ENCODE data around the gene LIN37.
"Not testable (repeated sequence)": the region's sequence is repeated elsewhere in the genome, so short reads cannot be mapped to it uniquely, and the experiment has no call there.

The LIN37 gene

DNA sequence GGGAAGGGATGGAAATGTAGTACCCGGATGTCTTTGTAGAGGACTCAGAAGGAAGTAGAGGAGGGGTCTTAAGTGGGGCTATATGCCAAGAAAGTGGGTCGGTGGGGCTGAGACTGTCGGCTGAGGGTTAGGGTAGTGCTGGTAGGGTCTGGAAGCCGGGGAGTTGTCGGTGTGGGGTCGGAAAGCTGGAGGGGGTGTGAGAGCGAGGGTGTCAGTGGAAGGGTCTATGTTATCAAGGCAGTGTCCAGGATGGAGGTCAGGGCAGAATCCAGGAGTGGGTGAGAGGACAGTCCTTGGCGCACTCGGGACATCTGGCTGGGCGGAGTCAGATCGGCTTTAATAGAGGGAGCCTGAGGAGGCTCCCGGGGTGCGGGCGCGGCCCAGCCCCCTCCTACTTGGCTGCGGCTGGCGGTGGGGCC lies 6.8 kb downstream of the LIN37 start:
- DNase-seq = no peak

DNA sequence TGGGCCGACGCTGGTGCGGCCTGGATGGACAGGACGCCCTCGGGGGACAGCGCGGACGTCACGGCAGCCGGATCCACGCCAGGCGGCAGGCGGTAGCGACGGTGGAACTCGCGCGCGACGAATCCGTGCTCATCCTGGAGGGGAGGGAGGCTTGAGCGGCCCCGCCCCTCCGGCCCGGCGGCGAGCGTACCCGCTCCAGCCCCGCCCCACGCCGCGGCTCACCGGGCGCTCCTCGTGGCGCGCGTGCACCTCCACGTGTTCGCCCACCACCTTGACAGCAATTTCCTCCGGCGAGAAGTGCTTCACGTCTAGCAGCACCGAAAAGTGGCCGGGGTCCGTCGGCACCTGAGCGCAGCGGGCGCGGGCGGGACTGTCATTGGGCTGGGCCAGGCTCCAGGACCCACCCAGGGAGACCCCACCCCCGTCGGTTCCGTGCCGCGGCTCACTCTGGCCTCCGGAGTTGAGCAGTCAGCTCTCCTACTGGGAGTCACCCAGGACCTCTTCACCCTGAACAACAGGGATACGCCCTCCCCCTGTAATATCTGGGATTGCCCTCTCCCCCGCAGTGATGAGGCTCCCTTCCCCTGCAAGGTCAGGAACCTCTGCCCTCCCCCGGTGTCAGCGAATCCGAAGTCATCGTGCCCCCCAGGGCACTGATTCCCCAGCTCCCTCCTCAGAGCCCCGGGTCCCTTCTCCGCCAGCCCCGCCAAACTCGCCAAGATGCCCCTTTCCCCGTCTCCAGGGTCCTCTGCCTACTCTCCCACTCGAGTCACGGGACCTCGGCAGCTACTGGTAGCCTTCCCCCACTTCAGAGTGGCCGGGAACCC lies 7.4 kb downstream of the LIN37 start:
- no peak for DNase-seq

DNA sequence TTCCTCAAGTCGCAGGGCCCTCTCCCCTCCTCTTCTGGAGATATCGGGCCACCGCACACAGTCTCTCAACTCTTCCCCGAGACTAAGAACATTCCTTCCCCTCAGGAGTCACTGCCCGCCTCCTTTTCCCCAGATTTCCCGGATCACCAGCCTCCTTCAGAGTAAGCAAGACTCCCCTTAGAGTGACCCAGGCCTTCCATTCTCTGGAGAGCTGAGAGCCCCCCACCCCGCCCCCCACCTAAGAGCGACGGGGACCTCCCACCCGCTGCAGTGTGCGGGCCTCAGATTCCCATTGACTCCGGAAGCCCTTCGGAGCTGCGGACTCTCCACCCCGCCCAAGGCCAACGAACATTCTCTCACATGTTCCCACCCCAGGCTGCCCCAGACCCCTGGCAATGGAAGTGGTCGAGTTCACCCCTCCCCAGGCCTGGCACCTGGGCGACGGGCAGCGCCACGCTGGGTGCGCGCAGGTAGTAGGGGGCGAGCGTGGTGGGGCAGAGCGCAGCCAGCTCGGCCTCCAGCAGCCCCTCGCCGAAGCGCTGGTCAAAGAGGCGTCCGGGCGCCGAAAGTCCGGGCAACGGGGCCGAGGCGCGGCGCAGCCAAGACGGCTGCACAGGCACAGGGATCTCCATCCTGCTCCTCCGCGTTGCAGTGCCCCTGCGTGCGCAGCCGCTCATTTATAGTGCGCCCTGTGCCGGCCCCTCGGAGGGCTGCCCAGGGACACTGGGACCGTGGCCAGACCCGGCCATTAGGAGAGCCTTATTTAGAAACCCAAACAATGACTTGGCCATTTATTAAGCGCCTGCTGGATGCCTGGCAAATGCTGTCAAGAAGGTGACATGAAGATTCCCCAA lies 8.2 kb downstream of the LIN37 start, which contains the start of gene HSPB6:
Gene HSPB6 (minus strand): TSS at position 653 of the 854 bp plus-strand sequence. CDS start 21 bp downstream, at position 632.
- DNase-seq = no peak

DNA sequence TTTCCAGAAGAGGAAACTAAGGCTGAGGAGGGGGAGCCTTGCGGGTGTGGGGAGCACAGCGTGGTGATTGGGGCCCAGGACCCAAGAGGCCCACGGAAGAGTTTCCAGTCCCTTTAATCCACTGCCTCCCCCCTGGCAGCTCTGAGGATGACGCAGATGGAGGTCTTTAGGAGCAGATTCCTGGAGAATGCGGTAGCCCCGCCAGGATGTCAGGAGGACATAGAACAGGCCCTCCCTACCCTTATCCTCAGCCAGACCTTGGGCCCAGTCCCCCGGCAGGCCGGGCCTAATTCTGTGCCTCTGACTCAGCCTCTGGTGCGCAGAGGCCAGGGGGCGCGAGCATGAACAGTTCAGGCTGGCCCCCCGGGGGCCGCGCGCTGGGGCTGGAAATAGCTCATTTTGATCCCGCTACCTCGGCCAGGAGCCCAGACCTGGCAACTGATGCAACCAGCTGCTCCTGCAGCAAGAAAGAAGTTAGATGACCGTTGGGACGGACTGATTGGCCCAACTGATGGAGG lies 8.9 kb downstream of the LIN37 start:
- DNase-seq = no peak

DNA sequence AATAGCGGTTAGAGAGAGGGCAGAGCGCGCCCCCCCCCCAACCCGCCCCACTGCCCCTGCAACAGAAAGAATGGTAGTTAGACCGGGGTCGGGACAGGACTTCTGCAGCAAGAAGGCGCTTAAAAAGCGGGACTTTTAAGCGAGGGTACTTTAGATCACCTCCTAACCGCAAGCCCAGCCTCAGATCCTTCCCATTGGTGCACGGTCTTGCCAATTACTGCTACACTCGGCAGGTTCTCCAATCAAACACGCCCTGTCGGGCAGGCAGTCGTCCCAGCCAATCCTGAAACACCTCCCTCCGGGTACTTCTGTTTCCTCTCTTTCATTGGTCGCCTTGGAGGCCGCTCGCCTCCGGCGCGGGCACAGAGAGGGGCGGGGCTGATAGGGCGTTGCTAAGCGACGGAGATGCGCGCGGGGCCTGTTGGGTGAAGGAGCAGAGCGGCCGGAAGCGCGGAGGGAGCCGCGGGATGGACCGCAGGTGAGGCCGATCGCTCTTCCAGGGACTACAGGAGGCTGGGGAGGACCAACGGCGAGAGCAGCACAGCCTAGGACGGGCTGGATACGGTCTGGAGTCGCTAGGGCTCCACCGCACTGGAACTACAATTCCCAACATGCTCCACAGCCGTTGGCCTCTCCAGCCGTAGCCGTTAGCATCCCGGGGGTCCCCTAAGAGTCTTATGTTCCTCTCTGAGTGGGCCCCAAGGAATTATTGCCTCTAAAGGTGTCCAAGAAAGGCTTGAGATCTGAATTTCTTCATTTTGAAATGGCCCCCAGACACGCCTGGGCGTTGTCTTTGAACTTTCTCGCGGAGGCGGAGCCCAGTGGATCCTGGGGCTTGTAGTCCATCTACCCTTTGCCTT lies 9.6 kb downstream of the LIN37 start, which contains the start of gene PROSER3:
Gene PROSER3 (plus strand): TSS at position 428 of the 860 bp plus-strand sequence. CDS start 40 bp downstream, at position 468.
- peak; percentile 99 for DNase-seq

DNA sequence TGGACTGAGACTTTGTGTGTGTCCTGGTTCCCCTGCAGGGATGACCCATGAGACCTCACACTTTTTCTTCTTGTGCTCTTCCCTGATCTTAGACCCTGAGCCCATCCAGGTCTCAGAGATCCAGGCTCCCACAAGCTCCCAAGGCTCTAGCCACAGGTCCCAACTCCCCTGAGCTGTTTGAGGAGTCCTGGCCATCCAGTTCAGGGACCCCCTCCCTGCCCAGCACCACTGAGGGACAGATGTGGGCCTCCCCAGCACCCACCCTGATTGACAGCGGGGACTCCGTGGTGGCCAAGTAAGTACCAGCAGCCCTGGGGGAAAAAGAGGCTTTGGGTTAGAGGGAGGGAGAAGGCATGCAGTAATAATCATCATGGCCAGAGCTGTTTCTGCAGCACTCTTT lies 11.3 kb downstream of the LIN37 start:
- DNase-seq = no peak

DNA sequence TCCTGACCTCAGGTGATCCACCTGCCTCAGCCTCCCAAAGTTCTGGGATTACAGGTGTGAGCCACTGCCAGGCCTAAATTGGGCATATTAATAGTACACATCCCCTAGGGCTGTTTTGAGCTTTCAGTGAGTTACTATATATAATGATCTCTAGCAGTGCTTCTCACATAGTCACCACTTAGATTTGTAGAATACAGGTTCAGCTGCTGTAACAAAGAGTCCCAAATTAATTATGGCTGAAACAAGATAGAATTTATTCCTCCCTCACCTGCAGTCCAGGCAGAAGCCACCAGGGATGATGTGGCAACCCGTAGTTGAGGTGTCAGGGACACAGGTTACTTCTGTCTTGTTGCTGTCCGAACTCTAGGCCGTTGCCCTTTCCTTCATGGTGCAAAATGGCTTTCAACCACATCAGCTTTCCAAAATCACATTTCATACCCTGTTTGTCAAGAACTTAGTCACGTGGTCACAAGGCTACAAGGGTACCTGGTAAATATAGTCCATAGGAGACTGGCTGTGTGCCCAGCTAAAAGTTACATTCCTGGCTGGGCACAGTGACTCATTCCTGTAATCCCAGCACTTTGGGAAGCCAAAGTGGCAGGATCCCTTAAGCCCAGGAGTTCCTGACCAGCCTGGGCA lies 12.5 kb downstream of the LIN37 start:
- DNase-seq = no peak

DNA sequence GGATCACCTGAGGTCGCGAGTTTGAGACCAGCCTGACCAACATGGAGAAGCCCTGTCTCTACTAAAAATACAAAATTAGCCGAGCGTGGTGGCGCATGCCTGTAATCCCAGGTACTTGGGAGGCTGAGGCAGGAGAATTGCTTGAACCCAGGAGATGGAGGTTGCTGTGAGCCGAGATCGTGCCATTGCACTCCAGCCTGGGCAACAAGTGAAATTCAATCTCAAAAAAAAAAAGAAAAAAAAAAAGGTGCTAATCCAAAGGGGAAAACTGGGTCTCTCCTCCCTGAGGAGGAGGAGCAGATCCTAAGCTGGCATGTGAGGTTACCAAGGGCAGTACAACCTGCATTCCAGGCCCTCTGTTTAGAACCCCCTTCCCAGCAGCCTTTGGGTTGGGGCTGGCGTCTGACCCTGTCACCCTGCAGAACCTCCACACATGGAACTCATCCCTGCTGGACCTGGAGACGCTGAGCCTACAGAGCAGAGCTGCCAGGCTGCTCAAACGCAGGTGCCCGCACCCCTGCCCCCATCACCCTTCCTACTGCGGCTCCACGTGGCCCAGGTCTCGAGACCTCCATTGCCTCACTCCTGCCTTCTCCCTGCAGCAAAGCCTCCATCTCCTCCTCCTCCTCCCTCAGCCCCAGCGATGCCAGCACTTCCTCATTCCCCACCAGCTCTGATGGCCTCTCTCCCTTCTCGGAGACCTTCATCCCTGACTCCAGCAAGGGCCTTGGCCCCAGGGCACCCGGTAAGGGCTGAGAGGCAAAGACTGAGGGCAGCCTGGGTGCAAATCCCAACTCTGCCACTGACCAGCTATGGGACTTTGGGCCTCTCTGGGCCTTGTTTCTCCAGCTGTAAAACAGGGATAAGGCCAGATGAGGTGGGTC lies 16.3 kb downstream of the LIN37 start:
- DNase-seq = no peak

DNA sequence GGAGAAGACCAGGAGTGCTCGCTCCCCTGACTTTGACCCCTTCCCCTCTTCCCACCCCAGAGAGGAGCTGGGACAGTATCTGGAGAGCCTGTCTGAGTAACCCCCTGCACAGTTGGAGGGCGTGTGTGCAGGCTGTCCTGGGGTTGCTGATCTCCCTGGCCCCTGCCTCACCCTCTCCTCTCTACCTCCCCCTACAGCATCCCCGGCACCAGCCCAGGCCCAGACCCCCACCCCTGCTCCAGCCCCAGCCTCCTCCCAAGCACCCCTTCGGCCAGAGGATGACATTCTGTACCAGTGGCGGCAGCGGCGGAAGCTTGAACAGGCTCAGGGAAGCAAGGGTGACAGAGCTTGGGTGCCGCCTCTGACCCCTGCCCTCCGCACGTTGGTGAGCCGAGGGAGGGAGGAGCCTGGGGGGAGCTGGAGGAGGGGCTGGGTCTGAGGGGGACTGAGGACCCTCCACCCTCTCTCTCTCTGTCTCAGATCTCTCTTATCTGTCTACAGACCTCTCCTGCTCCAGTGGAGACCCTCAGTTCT lies 18.3 kb downstream of the LIN37 start:
- DNase-seq = no peak

DNA sequence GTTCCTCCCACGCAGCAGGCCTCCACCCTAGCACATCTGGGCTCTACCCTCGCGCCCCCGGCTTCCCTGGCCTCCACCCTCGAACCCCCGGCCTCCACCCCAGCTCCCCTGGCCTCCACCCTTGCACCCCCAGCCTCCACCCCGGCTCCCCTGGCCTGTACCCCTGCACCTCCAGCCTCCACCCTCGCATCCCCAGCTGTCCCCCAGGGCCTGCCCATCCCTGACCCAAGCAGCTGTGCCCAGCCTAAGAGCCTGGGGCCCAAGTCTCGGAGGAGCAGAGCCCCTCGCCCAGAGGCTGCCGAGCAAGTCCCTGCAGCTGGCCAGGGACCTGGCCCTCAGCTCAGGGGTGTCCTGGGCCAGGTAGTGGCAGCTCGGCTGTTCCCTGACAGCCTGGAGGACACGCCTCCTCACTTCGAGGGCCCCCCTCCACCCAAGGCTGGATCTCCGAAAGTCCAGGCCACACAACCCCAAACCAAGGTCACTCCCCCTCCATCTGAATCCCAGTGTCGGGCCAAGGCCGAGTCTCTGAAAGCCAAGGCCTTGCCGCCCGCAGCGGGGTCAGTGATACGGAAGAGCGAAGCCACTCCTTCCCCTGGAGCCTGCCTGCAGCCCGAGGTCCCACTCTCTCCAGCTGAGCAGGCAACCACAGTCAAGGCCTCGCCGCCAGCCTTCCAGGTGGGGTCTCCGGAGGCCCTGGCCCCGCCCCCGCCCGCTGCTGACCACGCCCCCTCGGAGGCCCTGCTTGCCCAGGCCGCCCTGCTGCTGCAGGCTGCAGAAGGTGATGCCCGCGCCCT lies 19.1 kb downstream of the LIN37 start:
- no peak for DNase-seq

DNA sequence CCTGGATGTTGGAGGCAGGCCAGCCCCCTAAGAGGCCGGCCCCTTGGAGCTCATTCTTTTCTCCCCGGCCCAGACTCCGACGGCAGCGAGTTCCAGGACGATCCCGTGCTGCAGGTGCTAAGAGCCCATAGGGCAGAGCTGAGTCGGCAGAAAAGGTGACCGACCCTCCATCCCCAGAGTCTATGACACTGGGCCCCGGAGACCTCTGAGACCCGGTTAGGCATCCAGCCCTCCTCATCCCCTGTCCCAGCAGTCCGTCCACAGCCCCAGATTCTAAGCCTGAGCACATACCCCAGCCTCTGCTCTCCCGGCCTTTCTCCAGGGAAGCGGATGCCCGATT lies 19.7 kb downstream of the LIN37 start:
- DNase-seq = no peak

DNA sequence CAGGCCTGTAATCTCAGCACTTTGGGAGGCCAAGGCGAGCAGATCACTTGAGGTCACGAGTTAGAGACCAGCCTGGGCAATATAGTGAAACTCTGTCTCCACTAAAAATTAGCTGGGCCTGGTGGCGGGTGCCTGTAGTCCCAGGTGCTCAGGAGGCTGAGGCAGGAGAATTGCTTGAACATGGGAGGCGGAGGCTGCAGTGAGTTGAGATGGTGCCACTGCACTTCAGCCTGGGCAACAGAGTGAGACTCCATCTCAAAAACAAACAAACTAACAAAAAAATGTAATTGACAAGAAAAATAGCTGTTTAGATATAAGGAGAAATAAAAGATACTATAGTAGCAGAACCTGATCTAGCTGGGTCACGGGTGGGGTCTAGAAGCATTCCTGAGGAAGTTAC lies 24.0 kb downstream of the LIN37 start:
- DNase-seq = not testable (repeated sequence)

DNA sequence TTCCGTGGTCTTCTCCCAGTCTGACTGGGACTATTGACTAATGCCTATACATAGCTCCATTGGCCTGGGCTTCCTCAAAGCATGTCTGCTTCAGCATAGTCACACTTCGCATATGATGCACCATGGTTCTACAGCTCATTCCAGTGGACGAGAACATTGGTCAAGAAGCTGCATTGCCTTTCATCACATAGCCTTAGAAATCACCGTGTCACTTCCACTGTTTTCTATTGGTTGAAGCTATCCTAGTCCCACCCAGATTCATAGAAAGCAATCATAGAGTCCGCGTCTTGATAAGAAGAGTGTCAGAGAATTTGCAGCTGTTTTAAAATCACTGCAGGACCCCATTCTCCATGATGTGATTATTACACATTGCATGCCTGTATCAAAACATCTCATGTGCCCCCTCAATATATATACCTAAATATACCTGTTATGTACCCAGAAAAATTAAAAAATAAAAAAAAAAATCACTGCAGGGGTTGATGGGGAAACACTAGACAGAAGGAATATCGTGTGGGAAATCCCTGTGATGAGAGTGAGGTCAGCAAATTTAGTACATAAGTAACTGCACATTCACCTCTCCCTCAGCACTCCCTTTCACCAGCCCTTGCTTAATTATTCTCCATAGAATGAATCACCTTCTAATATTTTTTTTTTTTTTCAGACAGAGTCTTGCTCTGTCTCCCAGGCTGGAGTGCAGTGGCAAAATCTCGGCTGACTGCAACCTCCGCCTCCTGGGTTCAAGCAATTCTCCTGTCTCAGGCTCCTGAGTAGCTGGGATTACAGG lies 24.8 kb downstream of the LIN37 start:
- no peak for DNase-seq

DNA sequence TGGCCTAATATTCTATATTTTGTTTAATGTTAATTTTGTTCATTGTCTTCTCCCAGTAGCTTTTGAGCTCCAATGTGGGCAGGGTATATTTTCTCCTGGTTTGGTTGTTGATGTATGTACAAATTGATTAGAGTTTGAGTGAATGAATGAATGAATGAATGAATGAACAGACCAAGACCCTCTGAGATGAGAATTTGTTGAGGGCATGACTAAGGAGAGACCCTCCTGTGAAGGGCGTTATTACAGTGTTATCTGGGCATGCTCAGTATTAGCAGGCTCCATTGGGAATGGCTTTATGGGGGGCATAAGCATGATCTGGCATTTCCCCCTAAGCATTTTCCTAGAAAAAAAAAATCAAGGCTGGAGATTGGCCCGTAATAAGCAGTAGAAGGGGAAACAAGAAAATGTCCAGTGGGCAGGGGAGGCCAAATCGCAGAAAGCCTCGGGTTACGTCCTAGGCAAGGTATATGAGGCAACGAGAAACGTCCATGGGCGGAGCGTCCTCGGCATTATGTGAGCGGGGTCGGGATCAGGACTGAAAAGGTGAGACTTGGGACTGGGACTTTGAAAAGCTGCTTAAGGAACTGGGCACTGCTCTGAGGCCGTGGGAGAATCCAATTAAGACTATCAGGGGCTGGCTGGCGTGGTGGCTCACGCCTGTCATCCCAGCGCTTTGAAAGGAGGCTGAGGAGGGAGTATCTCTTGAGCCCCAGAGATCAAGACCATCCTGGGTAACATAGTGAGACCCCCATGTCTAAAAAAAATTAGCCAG lies 26.1 kb downstream of the LIN37 start:
- DNase-seq = peak; percentile 15

DNA sequence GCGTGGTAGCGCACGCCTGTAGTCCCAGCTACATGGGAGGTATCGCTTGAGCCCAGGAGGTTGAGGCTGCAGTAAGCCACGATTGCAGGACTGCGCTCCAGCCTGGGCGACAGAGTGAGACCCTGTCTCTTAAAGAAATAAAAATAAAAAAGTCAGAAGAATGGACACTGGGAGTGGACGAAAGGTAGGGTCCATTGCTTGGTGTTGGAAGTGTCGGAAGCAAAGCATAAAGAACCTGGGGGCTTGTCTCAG lies 26.6 kb downstream of the LIN37 start:
- DNase-seq = no peak

DNA sequence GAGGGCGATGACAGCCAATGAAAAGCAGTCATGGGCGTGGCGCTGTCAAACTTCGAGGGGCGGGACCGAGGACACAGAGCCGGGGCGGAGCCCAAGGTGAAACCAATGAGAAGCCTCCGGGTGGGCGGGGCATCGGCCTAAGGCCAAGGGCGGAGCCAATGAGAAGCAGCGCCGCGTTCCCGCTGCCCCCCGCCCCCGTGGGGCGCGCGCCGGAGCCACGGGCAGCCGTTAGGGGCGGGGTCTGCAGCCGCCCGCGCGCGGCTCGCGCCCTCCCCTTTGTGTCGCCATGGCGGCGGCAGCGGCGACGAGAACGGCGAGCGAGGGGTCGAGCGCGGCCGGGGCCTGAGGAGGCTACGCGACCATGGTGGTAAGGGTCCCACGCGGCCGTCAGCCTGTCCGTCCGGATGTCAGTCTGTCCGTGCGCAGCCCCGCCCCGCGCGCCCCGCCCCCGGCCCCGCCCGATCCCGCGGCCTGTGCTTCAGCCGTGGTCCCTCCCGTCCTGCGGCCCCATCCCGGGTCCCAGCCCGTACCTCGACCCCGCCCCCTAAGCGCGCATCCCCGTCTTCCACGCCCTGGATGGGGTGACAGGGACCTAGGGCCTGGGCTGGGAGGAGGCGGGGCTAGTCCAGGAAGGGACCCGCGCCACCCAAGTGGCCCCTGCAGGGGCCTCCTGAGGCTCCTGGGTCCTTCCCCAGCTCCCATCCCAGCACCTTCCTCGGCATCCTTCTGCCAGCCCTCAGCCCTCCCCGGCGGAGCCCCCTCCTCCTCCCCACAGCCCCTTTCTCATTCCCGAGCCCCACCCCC lies 27.1 kb downstream of the LIN37 start, which contains the start of gene ARHGAP33:
Gene ARHGAP33 (plus strand): TSS at position 267 of the 804 bp plus-strand sequence. CDS start 95 bp downstream, at position 362.
- peak; percentile 95 for DNase-seq

DNA sequence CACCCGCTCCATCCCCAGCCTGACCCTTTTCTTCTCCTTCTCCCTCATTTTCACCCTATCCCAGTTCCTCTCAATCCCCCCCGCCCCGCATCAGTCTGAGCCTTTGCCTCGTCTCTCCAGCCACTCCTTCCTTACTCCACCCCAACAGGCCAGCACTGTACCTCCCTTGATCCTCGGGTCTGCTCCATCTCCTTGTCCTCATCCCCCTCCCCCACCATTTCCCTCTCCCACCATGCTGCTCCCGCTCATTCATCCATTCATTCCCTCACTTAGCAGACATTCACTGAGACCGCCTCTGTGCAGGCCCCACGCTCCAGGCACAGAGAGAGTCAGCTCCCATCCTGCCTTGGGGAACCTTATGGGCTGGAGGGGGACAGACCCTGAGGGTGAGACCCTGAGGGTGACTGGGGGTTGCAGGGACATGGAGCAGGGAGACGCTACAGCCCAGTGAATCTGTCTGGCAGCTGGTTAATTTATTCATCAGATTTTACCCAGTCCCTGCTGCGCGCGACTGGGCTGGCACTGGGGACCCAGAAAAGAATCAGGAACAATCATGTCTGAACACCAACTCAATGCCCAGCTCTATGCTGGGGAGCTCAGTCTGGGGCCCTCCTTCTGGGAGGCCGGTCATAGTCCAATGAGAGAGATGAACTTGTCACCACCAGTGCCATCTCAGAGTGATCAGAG lies 27.9 kb downstream of the LIN37 start:
- no peak for DNase-seq
